Endothelial cell of umbilical vein (primary cell): Measurements from ENCODE around the gene ADAMTS12. TPM values are rescaled to one million over a fixed set of nuclear protein-coding genes. Genes with fewer than 3 reads are reported as not detected.

ENCODE experiments used
- BruUV-seq: library from RNA; stranded (reverse); fragments of 400-500 nt; replicated peaks from 2 replicates; lab custom pipeline; 2021; lab: Mats Ljungman, UMichigan
- CTCF ChIA-PET: fragments of 300-600, 350-600 bp; sonication (Branson Sonifier 250); formaldehyde crosslinking; loops from one replicate; lab custom pipeline; 2021; ENCODE audit warnings: antibody characterized with exemption, inconsistent platforms; lab: Charles Lee
- POLR2A ChIA-PET: fragments of 300-600, 350-600 bp; sonication (Branson Sonifier 250); formaldehyde crosslinking; loops from one replicate; lab custom pipeline; 2021; ENCODE audit warnings: antibody characterized with exemption, inconsistent platforms; lab: Charles Lee
- DNase-seq: peaks from one replicate; pipeline ENCODE4 v3.0.0-alpha.2; 2011; ENCODE audit warnings: low read depth, low spot score
- FAIRE-seq: peaks from 2 replicates; lab custom pipeline; 2011; peaks lifted over from hg19 to GRCh38; lab: Jason Lieb, UNC
- H2AFZ ChIP-seq: 2 replicates; pipeline ENCODE4 v1.6.0; 2012; ENCODE audit warnings: low read depth, low read length, control low read depth, inconsistent platforms
- H3K27ac ChIP-seq: 2 replicates; pipeline ENCODE4 v1.5.1; 2011; ENCODE audit warnings: low read depth, mild to moderate bottlenecking, control low read depth, low read length, moderate library complexity; ENCODE audit not compliant: insufficient read depth
- H3K27me3 ChIP-seq, 2 experiments: 2 replicates each; pipeline versions ENCODE4 v1.6.0 to v1.6.1; 2011; ENCODE audit warnings: low read length in 2 of 2, mixed read lengths in 1 of 2; ENCODE audit not compliant: control insufficient read depth in 2 of 2, insufficient read depth in 2 of 2
- H3K36me3 ChIP-seq, 2 experiments: 2 replicates in 1 of 2; 3 replicates in 1 of 2; pipeline ENCODE4 v1.5.1; 2011; ENCODE audit warnings: low read length in 2 of 2, mild to moderate bottlenecking in 1 of 2, moderate library complexity in 1 of 2; ENCODE audit not compliant: control insufficient read depth in 2 of 2, insufficient read depth in 2 of 2; ENCODE audit errors: extremely low read depth in 1 of 2
- H3K4me1 ChIP-seq: 3 replicates; pipeline ENCODE4 v1.5.1; 2011; ENCODE audit warnings: mild to moderate bottlenecking, low read length; ENCODE audit not compliant: control insufficient read depth, insufficient read depth; ENCODE audit errors: extremely low read depth
- H3K4me2 ChIP-seq: 2 replicates; pipeline ENCODE4 v1.6.1; 2011; ENCODE audit warnings: low read length, control low read depth, mixed read lengths; ENCODE audit not compliant: insufficient read depth
- H3K4me3 ChIP-seq, 3 experiments: fragments of 200-600 bp in 1 of 3; sonication (generic), shearing (Covaris generic) in 1 of 3; replicated peaks in 1 of 3; 2 replicates each; pipeline ENCODE4 v1.5.1; 2011 to 2016; ENCODE audit warnings: control low read depth in 3 of 3, low read length in 3 of 3, mild to moderate bottlenecking in 2 of 3, inconsistent platforms in 1 of 3, low read depth in 1 of 3, moderate library complexity in 1 of 3; ENCODE audit not compliant: insufficient read depth in 1 of 3
- H3K79me2 ChIP-seq: 2 replicates; pipeline ENCODE4 v1.6.0; 2012; ENCODE audit warnings: low read length, inconsistent platforms; ENCODE audit not compliant: control insufficient read depth, insufficient read depth
- H3K9ac ChIP-seq: replicated peaks from 2 replicates; pipeline ENCODE3; 2011; ENCODE audit warnings: low read length, control low read depth; ENCODE audit not compliant: insufficient read depth; ENCODE audit errors: extremely low read depth
- H3K9me1 ChIP-seq: replicated peaks from 3 replicates; pipeline ENCODE4 v1.6.0; 2011; ENCODE audit warnings: mild to moderate bottlenecking, low read length; ENCODE audit not compliant: control insufficient read depth, insufficient read depth; ENCODE audit errors: extremely low read depth
- H3K9me3 ChIP-seq: replicated peaks from 2 replicates; pipeline ENCODE4 v1.5.1; 2012; ENCODE audit warnings: low read length, inconsistent platforms; ENCODE audit not compliant: control insufficient read depth, insufficient read depth
- H4K20me1 ChIP-seq: replicated peaks from 2 replicates; pipeline ENCODE3; 2011; ENCODE audit warnings: mild to moderate bottlenecking, low read length; ENCODE audit not compliant: control insufficient read depth, insufficient read depth; ENCODE audit errors: extremely low read depth
- CTCF ChIP-seq, 2 donors: IDR thresholded peaks; 1 replicate in 1 of 2; 2 replicates in 1 of 2; pipeline ENCODE4 v1.5.1; 2011; ENCODE audit warnings: low read length in 2 of 2, mild to moderate bottlenecking in 2 of 2, moderate library complexity in 2 of 2, control low read depth in 1 of 2, inconsistent platforms in 1 of 2, low read depth in 1 of 2; ENCODE audit not compliant: insufficient read depth in 1 of 2; ENCODE audit errors: extremely low read depth in 1 of 2
- EZH2 ChIP-seq: IDR thresholded peaks from 2 replicates; pipeline ENCODE4 v1.6.1; 2012; ENCODE audit warnings: borderline replicate concordance, low read depth, mild to moderate bottlenecking, moderate library complexity, low read length, inconsistent platforms; ENCODE audit not compliant: severe bottlenecking
- FOS ChIP-seq: IDR thresholded peaks from 2 replicates; pipeline ENCODE4 v1.6.1; 2011; ENCODE audit warnings: mild to moderate bottlenecking, low read length, moderate library complexity, borderline replicate concordance; ENCODE audit not compliant: insufficient read depth
- GATA2 ChIP-seq: IDR thresholded peaks from 2 replicates; pipeline ENCODE4 v1.7.0; 2011; ENCODE audit warnings: low read depth, mild to moderate bottlenecking, moderate library complexity, mixed read lengths, low read length; ENCODE audit not compliant: insufficient read length, insufficient read depth
- JUN ChIP-seq: IDR thresholded peaks from 2 replicates; pipeline ENCODE4 v1.6.1; 2011; ENCODE audit warnings: borderline replicate concordance, low read depth; ENCODE audit not compliant: insufficient read length, insufficient read depth
- MAX ChIP-seq: IDR thresholded peaks from 2 replicates; pipeline ENCODE4 v1.6.1; 2011; ENCODE audit not compliant: insufficient read depth, insufficient read length
- MYC ChIP-seq: IDR thresholded peaks from one replicate; pipeline ENCODE4 v1.6.1; 2011; ENCODE audit warnings: mild to moderate bottlenecking, low read depth, low read length
- POLR2A ChIP-seq: IDR thresholded peaks from 2 replicates; pipeline ENCODE4 v1.6.1; 2012; ENCODE audit warnings: low read depth, mild to moderate bottlenecking, control low read depth, low read length
- POLR2AphosphoS5 ChIP-seq: IDR thresholded peaks from 2 replicates; pipeline ENCODE4 v1.6.1; 2012; ENCODE audit warnings: low read depth, mild to moderate bottlenecking, control low read depth, low read length, moderate library complexity; ENCODE audit not compliant: insufficient read depth
- dilution Hi-C: fragments of 300-500 bp; cut with MboI; formaldehyde crosslinking; loops from one replicate; pipeline ENCODE4 v1.15.0; 2019; ENCODE audit warnings: low sequenced_read_pairs; ENCODE audit not compliant: extremely low pct_ligation_motif_present
- intact Hi-C: fragments of 100-400 bp; cut with micrococcal nuclease; formaldehyde crosslinking; loops from one replicate; pipeline ENCODE4 v1.10.0; 2022
- polyA plus RNA-seq, 4 experiments: library from polyadenylated mRNA; depleted of rRNA in 3 of 4; stranded (reverse) in 3 of 4; unstranded in 1 of 4; fragments of >200 nt; gene quantifications; 2 replicates each; pipeline versions ENCODE4 v1.2.1 to v1.2.3, GENCODE V29; 2011 to 2012; ENCODE audit warnings: missing spikeins in 1 of 4
- total RNA-seq: library from RNA; stranded (reverse); gene quantifications from 2 replicates; pipeline ENCODE4 v1.2.3, GENCODE V29; 2021

Gene ADAMTS12
- total and polyA plus RNA-seq, 2 donors (not counting 3 experiments of a cell fraction or from before 2014, with no cell fraction given): 0.88 TPM; not detected in 1

- Histone ChIP-seq H3K4me2 (no peak overlapping the region), H3K9me1 (no peaks in the 10 kb centered on the region), H4K20me1 (no peaks in the 10 kb centered on the region), H3K27ac (no peak overlapping the region), H3K36me3 (no peaks in the 10 kb centered on the region), H3K79me2 (no peaks in the 10 kb centered on the region), H3K9ac (no peak overlapping the region), H3K4me3 (no peak overlapping the region), H3K27me3 (no peaks in the 10 kb centered on the region), H3K4me1 (no peaks in the 10 kb centered on the region), H2AFZ (no peak overlapping the region), H3K9me3 (no peaks in the 10 kb centered on the region)
- DNase-seq (no peak), FAIRE-seq (no peak)
- TF ChIP-seq CTCF (IDR thresholded peaks at IDR 0.05; ENCODE audit: extremely low read depth in 1 of 2, insufficient read depth in 1 of 2, low read depth in 1 of 2, low read length in 2 of 2): no peak
- TF ChIP-seq MYC: no peak
- no peak for TF ChIP-seq POLR2AphosphoS5
- no peak for TF ChIP-seq MAX
- no peak for TF ChIP-seq POLR2A
- TF ChIP-seq EZH2: no peak
- no peak for TF ChIP-seq FOS
- TF ChIP-seq GATA2: no peak
- TF ChIP-seq JUN: no peak
- POLR2A ChIA-PET: no interaction called here
- BruUV-seq: no TSS peak
- dilution Hi-C loops: no loop called here
- intact Hi-C loops: no loop called here
- CTCF ChIA-PET: interaction anchor here (1.2 to 1.6 kb wide), 2 partner anchors 13 to 272 kb away, joined by 3 to 5 read pairs; no protein-coding TSS in a partner anchor
Observed at GRCh38 chr5:33662722-33663427, 228.9 kb downstream of the ADAMTS12 start.
